ENCODE data around the gene OGDH.
"Not testable (repeated sequence)": the region's sequence is repeated elsewhere in the genome, so short reads cannot be mapped to it uniquely, and the experiment has no call there.

The OGDH gene

DNA sequence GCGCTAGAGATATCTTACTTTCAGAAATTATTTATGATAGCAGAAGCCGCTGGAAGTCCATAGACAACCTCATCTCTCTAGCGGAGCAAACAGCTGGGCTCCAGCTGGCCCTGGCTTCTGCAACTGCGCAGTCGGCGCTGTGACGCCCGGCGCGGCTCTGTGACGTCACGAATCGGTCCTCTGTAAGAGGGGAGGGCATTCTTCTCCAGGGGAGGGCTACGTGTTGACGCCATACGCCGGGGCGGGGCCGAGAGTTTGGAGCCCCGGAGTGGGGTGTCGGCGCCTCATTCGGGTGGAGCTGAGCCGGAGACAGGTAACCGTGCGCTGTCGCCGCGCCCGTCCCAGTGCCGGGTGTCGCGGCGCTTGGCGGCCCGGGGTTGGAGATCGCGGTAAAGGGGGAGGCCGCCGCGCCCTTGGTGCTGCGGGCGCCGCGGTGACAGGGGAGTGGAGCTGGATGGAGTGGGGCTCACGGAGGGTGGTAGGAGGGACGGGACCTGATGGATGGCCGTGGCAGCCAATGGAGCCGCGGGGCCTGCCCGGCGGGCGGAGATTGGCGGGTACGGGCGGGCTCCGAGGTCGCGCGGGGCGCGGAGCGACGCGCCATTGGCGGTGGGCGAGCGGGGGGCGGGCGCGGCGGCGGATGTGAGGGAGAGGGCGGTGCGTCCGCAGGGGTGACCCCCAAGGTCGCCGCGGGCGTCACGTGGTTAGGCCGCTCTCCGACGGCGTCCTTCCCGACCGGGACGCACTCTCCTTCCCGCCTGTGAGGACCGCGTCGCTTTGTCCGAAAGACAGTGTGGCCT lies at the start of gene OGDH:
Gene OGDH (plus strand): TSS at position 287 of the 800 bp plus-strand sequence. CDS start 17,717 bp downstream, outside the sequence.
- peak; percentile 99 to 100 for DNase-seq (ENCODE audit: low read depth in 2 of 2)

DNA sequence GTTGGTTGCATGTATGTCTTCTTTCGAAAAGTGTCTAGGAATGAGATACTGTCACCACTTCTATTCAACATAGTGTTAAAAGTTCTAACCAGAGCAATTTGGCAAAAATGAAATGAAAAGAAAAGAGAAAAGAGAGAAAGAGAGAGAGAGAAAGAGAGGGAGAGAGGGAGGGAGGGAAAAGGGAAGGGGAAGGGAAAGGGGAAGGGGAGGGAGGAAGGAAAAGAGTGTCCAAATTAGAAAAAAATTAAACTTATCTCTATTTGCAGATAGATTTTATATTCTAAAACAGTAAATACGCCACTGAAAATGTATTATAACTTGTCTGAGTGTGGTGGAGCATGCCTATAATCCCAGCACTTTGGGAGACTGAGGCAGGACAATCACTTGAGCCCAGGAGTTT lies 48.9 kb upstream of the OGDH start:
- DNase-seq (ENCODE audit: low read depth in 2 of 2) = no peak

DNA sequence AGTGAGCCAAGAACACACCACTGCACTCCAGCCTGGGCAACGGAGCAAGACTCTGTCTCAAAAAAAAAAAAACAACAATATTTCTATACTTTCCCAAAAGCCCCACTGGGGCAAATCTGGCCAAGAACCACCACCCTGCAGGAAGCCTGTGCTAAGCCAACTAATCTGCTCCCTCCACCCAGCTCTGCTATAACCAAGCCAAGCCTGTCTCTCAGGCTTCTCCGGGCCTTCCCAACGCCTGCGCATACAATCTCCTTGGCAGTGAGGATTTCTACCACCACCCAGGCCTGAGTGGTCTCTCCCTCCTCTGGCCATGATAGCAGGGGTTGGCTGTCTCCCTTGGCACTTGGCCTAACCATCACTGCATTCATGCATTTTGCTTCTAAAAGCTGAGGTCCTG lies 46.9 kb upstream of the OGDH start:
- DNase-seq (ENCODE audit: low read depth in 2 of 2) = no peak

DNA sequence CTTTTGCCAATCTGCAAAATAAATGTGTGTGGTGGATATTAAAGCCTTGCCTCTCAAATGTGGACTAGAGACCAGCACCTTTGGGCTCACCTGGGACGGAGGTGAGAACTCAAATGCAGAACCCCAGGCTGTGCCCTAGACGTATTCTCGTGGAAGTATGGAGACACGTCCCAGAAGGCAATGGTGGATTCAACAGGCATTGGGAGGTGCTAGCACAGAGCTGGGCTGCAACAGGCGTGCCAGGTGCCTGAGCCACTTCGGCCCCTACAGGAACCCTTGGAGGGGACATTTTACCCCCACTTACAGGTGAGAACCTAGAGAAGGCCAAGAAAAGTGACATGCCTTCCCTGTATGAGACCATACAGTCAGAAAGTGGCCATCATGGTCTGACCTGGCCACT lies 44.9 kb upstream of the OGDH start:
- DNase-seq (ENCODE audit: low read depth in 2 of 2) = no peak

DNA sequence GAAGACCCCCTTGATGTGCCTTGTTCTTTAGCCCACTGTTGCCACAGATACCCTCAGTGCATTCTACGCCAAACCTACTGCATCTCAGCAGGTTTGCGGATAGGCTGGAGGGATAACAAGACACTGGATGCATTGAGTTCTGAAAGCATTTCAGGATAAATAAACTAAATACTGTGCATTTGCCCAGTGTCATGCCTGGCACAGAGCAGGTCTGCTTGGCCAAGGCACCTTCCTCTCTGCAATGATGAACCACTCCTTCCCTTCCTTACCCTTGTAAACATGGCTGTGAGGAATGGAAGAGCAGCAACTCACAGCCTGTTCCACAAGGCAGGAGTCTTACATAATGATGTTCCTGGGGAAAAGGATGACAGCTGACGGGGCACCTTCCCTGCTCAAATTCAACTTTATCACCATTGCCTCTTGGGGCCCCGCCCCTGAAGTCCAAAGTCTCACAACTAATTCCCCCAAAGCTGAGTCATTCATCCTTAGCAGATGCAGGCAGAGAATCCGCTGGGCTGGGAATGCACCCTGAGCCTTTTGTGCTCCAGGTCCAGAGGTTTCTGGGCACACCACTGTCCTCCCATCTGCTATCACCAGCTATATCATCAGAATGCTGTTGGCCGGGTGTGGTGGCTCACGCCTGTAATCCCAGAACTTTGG lies 44.3 kb upstream of the OGDH start:
- DNase-seq (ENCODE audit: low read depth in 2 of 2) = no peak

DNA sequence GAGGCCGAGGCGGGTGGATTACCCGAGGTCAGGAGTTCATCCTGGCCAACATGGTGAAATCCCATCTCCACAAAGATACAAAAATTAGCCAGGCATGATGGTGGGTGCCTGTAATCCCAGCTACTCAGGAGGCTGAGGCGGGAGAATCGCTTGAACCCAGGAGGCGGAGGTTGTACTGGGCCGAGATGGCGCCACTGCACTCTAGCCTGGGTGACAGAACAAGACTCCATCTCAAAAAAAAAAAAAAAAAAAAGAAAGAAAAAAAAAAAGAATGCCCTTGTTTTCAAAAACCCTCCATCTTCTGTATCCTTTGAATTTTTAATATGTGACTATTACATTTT lies 43.8 kb upstream of the OGDH start:
- not testable (repeated sequence) for DNase-seq (ENCODE audit: low read depth in 2 of 2)

DNA sequence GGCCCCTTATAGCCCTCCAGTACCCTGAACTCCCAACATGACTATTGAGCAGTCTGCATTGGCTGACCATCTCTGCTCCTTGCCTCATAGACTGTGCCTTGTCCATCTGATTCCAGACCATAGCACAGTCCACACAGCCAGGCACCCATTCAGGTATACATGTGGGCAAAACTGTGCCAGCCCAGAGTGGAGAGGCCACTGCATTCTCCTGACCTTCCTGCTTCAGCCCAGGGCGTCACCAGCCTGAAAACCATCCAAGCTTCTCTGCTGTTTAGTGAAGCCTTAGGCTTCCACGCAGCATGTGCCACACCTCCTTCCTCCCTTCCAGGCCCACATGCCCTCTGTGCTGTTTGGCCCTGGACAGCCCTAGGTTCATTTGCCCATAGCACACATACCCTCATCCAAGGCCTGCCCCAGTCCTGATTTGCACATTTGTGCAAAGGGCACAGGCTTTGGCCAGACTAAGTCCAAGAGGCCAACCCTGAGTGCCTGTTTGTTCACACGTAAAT lies 43.2 kb upstream of the OGDH start:
- DNase-seq (ENCODE audit: low read depth in 2 of 2) = no peak

DNA sequence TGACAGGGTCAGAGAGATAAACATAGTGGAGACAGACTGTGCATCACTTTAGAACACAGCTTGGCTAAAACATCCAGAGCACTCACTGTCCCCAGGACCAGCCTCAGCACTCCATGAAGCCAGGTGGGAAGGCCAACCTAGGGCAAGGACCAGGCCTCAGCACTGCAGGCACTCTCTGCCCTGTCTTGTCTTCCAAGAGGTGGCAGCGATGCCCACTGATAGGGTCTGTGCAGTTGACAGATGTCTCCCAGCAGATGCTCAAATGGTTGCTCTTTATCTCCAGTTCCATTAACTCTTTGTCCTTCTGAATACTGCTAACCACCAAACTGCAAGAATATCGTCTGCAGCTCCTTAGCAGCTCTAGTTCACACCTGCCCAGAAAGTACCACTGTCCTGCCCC lies 41.8 kb upstream of the OGDH start:
- DNase-seq (ENCODE audit: low read depth in 2 of 2) = no peak

DNA sequence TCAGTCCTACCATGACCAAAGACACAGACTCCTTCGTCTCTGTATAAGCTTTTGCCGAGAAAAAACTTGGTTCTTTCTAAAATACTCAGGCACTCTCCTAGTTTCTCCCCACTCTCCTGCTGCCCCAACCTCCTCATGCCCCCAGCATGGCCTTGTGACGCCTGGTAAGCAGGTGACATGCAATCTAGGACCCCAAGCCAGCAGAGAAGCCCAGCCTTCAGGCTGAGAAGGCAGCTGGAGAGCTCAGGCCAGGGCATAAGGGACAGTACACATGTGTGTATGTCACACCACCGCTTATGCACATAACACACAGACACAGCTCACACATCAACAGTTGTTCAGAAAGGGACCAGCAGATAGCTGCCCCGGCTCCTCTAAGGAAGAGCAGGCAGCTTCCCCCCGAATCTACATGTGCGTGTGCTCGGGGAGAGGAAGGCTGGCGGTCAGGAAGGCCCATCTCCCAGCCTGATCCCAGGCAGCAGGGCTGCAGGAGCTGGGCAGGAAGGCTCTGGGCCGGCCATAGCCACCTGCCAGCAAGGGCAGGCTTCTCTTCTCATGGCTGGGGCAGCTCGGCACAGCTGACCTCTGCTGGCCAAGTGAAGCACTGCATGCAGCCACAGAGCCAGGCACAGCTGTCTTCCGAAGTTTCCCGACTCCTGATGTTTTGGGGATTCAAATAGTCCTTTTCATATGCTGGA lies 41.2 kb upstream of the OGDH start:
- peak; percentile 52 to 54 for DNase-seq (ENCODE audit: low read depth in 2 of 2)

DNA sequence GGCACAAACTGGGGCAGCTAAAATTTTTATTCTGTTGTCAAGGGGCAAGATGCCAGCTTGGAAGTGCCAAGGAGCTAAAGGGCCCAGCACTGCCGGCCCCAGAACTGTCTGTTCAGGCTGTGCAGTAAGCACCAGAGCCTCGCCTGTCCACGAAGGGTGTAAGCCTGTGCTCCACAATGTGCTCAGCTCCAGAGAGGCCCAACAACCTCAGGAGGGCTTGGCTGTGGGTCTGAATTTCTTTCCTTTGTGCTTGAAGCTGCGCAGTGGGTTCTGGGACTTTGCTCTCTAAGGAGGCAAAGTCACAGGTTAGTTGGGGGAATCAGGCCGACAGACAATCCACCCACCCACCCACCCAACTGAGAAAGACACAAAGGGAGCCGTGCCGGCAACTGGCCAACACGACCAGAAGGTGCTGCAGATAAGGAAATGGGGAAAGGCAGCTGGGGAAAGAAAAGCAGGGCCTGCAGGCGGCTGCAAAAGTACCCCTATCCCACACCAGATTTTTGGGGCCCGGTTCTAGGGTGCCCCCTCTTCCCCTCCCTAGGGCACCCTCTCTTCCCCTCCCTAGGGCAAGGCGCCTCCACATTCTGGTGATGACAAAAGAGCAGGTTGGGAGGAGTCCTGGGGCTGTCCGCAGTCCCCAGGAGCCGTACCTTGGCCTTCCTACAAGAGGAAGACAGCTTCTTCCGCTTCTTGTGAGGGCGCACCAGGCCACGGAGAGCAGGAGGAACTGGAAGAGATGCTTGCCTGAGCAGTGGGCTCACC lies 40.5 kb upstream of the OGDH start:
- no peak for DNase-seq (ENCODE audit: low read depth in 2 of 2)

DNA sequence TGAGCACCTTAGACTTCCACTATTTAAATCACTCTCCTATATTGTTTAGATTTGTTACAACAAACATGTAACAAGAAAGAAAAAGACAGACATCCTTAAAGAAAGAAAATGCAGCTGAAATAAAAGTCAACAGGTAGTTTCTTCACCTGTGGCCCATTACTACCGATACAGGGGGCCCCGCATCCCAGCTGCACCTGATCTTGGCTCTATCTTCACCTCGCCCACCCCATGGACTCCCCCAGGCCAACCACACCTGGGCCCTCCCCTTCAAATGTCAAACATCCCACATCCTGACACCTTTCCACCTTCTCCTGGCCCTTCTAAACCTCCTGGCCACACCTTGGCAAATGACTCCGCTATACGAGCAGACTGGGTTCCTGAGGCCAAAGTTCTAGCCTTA lies 39.7 kb upstream of the OGDH start:
- no peak for DNase-seq (ENCODE audit: low read depth in 2 of 2)

DNA sequence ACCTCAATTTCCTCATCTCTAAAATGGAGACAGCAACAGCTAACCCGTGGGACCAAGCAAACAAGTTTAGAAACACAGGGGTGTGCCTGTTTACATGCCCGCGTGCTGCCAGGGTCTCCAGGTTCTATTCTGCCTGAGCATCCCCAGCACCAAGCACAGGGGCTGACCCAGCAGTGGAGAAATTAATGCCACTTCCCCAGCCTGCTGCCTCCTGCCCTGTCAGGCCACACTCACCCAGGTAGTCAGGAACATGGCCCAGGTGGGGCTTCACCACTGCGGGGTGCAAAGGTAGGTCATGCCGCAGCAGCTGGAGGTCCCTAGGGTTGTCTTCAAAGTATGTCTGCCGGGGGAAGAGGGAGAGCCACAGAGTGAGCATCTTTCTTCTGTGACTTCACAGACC lies 38.5 kb upstream of the OGDH start:
- no peak for DNase-seq (ENCODE audit: low read depth in 2 of 2)

DNA sequence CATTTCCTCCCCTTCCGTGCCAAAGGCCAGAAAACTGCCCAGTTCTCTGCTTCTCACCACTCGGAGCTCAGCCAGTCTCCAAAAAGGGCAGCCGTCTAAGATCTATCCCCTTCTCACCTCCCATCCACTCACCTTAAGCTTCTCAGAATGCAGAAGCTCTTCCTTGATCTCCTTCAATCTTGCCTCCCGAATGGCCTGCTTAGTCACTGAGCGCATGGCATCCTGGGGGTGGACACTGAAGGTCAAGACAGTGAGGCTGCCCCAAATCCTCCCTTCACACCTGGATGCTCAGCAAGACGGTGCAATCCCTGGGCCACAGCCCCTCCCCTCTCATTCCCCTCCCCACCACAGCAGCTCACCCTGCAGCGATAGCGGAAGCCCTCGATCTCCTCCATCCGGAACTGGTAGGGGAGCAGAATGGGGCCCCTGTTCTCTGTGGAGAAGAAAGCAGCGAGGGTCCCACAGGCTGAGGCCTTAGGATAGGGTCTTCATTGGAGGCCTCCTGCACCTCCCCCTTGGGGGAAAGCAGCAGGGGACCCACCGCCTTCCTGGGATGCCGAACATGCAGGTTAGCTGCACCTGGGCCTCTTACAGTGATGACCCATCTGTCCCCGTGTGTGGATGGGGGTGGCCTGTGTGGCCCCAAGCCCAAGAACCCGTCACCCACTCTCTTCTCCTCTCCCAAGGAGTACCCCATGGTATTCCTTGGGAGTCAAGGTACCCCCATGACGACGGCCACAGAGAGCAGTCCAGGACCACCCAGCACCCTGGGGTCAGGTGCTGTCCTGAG lies 37.5 kb upstream of the OGDH start:
- no peak for DNase-seq (ENCODE audit: low read depth in 2 of 2)

DNA sequence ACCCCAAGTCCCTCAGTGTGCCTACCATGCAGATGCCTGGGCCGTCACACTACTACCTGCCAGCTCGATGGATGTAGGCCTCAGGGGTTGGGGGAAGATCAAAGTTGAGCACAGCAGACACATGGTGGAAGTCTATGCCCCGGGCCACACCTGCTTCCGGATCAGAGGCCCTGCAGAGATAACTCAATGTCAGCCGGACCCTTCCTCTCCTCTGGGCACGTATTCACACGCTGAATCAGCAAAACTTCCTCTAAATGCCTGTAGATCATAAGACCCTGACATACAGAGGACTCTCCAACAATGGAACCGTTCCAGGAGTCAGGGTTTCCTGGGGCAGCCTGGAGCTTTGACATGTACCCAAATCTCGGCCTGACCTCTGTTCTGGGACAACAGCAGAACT lies 36.5 kb upstream of the OGDH start:
- DNase-seq (ENCODE audit: low read depth in 2 of 2) = no peak

DNA sequence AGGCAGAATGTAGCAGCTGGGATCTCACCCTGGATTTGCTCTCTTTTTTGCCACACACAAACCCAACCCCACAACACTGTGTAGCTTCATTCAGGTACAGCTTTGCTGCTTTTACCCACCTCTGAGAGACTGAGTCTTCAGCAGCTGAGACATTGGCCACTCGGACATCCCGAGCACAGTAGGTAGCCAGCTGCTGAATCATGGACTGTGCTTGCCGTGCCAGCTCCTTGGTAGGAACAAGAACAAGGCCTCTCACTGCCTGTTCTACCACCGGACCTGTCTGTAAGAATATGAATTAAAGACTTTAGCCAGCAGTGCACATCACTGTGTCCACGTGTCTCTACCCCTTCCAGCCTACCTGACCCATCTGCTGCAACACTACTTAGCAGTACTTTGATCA lies 33.7 kb upstream of the OGDH start:
- no peak for DNase-seq (ENCODE audit: low read depth in 2 of 2)

DNA sequence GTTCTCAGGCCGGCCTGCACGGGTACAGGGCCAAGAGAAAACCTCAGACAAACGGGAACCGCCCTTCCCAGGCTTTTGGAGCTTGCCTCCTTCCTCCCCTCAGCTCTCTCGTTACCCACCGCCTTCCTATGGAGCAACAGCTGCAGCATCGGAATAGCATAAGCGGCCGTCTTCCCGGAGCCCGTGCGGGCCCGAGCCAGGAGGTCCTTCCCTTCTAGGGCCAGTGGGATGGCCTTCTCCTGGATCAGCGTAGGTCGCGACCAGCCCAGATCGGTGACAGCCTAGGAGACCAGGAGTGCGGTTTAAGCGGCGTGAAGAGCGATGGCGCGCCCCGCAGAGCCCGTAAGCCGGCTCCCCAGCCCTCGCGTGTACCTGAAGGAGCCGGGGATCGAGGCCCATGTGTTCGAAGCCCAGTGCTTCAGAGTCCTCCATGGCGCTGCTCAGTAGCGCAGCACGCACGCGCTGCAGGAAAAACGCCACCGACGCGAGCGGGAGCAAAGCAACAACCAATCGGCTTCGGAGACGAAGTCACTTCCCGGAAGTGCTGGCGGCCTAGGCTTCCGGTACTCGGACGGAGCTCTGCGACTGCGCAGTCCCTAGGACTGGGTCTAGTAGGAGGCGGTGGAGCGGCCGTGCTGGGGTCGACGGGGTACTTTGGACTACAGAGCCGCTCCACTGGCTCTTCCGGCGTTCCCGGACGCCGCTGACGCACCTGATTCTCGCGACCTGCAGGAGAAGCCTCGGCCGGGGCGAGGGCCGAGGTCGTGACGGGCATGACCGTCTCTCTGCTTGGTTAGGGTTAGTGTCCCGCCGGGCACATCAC lies 32.8 kb upstream of the OGDH start, which contains the start of gene DDX56:
Gene DDX56 (minus strand): TSS at position 445 of the 823 bp plus-strand sequence. CDS start 13 bp downstream, at position 432.
- peak; percentile 90 to 92 for DNase-seq (ENCODE audit: low read depth in 2 of 2)

DNA sequence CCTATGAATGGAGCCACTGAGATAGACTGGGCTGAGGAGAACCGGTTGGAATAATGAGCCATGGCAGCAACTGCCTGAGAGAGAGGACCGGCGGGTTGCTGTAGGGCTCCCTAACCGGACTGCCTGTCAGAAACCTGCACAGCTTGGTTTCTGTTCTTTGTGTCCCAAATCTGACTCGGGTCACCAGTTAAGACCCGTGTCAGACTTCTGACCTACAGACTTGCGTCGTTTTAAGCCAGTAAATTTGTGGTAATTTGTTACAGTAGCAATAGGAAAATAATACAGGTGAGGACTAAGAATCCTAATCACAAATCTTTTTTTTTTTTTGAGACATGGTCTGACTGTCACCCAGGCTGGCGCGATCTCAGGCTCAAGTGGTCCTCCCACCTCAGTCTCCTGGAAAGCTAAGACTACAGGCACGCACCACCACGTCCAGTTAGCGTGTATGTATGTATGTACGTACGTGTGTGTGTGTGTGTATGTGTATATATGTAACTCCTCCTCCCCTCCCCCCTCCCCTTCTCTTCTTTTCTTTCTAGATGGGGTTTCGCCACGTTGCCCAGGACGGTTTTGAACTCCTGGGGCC lies 32.0 kb upstream of the OGDH start:
- no peak for DNase-seq (ENCODE audit: low read depth in 2 of 2)

DNA sequence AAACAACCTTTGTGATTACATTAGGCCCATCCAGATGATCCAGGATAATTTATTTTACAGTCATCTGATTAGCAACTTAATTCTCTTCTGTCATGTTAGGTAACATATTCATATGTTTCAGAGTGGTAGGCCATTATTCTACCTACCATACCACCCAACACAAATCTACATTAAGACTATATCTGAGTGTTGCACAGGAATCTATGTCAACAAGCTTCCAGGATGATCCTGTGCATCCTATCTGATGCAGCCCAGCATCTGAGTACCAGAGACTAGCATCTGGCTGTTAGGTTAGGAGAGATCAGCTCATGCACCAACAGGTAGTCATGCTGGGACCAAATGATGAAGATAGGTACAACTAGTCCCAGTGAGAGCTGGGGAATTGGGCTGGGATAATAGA lies 31.4 kb upstream of the OGDH start:
- DNase-seq (ENCODE audit: low read depth in 2 of 2) = no peak

DNA sequence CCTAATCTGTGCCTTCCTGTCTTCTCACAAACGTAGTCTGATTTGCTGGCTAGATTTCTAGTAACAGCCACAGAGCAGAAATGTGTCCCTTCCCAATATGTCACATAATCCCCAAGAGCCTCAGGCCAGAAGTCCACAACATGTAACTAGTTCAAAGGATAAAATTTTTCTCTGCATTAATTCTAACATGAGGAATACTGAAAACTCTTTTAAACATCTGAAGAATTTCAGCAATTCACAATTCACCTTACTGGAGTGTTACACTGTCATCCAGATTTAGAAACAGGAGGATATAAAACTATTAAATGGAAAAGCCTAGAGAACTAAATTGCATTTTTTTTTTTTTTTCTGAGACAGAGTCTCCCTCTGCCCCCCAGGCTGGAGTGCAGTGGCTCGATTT lies 30.2 kb upstream of the OGDH start:
- no peak for DNase-seq (ENCODE audit: low read depth in 2 of 2)

Data from stimulated activated CD4-positive, alpha-beta T cell treated with anti-CD3 and anti-CD28 coated beads, Interleukin-4, amount 100 ng/mL, for 48 hours (primary cell).